Stimulated activated CD4-positive, alpha-beta T cell treated with anti-CD3 and anti-CD28 coated beads, Interleukin-12 subunit alpha, Interleukin-12 subunit beta, amount 100 ng/mL, for 48 hours (primary cell): ENCODE results near the gene TRAPPC12.
"Not testable (repeated sequence)": the region's sequence is repeated elsewhere in the genome, so short reads cannot be mapped to it uniquely, and the experiment has no call there.

Source experiments
- DNase-seq, 3 donors: peaks; one replicate each; pipeline ENCODE4 v3.0.0-alpha.2; 2020; ENCODE audit warnings: low read depth in 2 of 3, low spot score in 1 of 3

TRAPPC12 gene

GRCh38 chr2:3483227-3483985, 103.9 kb downstream of the TRAPPC12 start:
- DNase-seq: no peak

GRCh38 chr2:3483986-3484960, 104.8 kb downstream of the TRAPPC12 start:
- no peak for DNase-seq

GRCh38 chr2:3485166-3485565, 105.7 kb downstream of the TRAPPC12 start:
- no peak for DNase-seq

GRCh38 chr2:3486047-3487027, 106.8 kb downstream of the TRAPPC12 start:
- DNase-seq: no peak

GRCh38 chr2:3487028-3487425, 107.5 kb downstream of the TRAPPC12 start:
- no peak for DNase-seq

GRCh38 chr2:3487432-3487831, 107.9 kb downstream of the TRAPPC12 start:
- DNase-seq: no peak

GRCh38 chr2:3488061-3488531, 108.6 kb downstream of the TRAPPC12 start:
- DNase-seq: no peak

GRCh38 chr2:3488855-3489763, 109.6 kb downstream of the TRAPPC12 start:
- no peak for DNase-seq

GRCh38 chr2:3489764-3490115, 110.2 kb downstream of the TRAPPC12 start:
- no peak for DNase-seq

GRCh38 chr2:3490191-3491170, 111.0 kb downstream of the TRAPPC12 start:
- DNase-seq: no peak

GRCh38 chr2:3491306-3491705, 111.8 kb downstream of the TRAPPC12 start:
- DNase-seq: no peak

GRCh38 chr2:3491716-3492474, 112.4 kb downstream of the TRAPPC12 start:
- no peak for DNase-seq

GRCh38 chr2:3492475-3492787, 112.9 kb downstream of the TRAPPC12 start:
- not testable (repeated sequence) for DNase-seq

- DNase-seq: no peak
These were observed 113.6 kb downstream of the TRAPPC12 start for GRCh38 chr2:3492951-3493614.

- no peak for DNase-seq
These were observed 114.1 kb downstream of the TRAPPC12 start for GRCh38 chr2:3493615-3494007.

- DNase-seq: no peak
These were observed 115.6 kb downstream of the TRAPPC12 start for GRCh38 chr2:3494984-3495666.

- not testable (repeated sequence) for DNase-seq
These were observed 117.2 kb downstream of the TRAPPC12 start for GRCh38 chr2:3496708-3497080.
